GM12872 (cell line): ENCODE measurements around the gene ZNF444.

Experiments used
- CTCF ChIP-seq: IDR thresholded peaks from 3 replicates; pipeline ENCODE4 v1.5.1; 2011; ENCODE audit warnings: low read depth, mild to moderate bottlenecking, low read length, moderate library complexity; ENCODE audit not compliant: insufficient read depth

ZNF444 gene

GRCh38 chr19:56146904-56147303 lies 5.8 kb downstream of the ZNF444 start:
- no peak for TF ChIP-seq CTCF

DNA sequence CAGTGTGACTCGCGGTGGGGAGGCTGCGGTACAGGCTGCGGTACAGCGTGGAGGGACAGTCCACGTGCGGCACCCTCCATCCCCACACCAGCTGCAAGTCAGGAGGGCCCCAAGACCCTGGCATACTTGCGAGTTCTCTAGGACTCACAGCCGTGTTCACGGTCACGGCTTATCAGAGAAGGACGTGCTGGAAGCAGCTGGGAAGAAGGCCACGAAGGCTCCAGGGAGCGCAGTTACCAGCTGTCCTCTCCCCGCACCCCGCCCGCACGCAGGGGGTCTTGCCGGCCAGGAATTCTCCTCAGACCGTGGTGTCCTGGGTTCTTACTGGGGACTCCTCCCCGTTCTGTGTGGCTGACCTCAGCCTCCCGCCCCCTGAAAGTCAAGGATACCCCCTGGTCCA lies 6.2 kb downstream of the ZNF444 start:
- TF ChIP-seq CTCF = no peak

GRCh38 chr19:56148096-56148495 lies 7.0 kb downstream of the ZNF444 start:
- TF ChIP-seq CTCF = no peak

DNA sequence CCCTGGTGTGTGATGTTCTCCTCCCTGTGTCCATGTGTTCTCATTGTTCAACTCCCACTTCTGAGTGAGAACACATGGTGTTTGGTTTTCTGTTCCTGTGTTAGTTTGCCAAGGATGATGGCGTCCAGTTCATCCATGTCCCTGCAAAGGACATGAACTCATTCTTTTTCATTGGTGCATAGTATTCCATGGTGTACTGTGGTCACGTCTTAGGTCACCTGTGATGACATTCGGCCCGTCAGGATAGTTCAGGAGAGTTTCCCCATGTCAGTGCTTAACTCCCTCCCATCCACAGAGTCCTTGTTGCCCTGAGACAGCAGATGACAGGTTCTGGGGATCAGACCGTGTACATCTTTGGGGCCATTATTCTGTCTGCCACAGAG lies 8.6 kb downstream of the ZNF444 start:
- TF ChIP-seq CTCF = no peak

GRCh38 chr19:56150358-56150757 lies 9.3 kb downstream of the ZNF444 start:
- no peak for TF ChIP-seq CTCF

DNA sequence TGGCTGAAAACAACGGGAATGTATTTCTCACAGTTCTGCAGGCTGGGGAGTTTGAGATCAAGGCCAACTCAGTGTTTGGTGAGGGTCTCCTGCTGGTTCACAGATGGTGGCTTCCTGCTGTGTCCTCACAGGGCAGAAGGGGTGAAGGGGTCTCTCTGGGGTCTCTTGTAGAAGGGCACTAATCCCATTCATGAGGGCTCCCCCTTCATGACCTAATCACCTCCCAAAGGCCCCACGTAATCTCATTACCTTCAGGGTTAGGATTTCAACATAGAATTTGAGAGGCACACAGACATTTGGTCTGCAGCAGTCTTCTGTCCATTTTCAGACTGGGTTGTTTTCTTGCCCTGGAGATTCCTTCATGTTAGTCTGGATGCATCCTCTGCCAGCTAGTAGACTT lies 11.6 kb downstream of the ZNF444 start:
- no peak for TF ChIP-seq CTCF

- TF ChIP-seq CTCF = no peak
Measured at GRCh38 chr19:56153507-56153906, 12.4 kb downstream of the ZNF444 start.
